A673 (cell line): ENCODE results near the gene PRM3.

Source experiments
- EZH2 ChIP-seq: fragments of 200-600 bp; sonication (generic); IDR thresholded peaks from 2 replicates; pipeline ENCODE4 v1.6.1; 2017; ENCODE audit warnings: borderline replicate concordance, low read depth, mild to moderate bottlenecking, mixed read lengths, antibody characterized with exemption, low read length; ENCODE audit not compliant: poor library complexity, severe bottlenecking
- TF ChIP-seq, protein P1 (sequence below): fragments of 300-800, 200-600 bp; sonication (generic); conservative IDR thresholded peaks from 2 replicates; pipeline ENCODE4 v1.5.1; 2017; ENCODE audit warnings: low read depth, mild to moderate bottlenecking, antibody characterized with exemption, low read length, moderate library complexity, mixed read lengths

GRCh38 chr16:11312718-11313492 is 39.5 kb upstream of the PRM3 start:
- TF ChIP-seq, protein P1, sequence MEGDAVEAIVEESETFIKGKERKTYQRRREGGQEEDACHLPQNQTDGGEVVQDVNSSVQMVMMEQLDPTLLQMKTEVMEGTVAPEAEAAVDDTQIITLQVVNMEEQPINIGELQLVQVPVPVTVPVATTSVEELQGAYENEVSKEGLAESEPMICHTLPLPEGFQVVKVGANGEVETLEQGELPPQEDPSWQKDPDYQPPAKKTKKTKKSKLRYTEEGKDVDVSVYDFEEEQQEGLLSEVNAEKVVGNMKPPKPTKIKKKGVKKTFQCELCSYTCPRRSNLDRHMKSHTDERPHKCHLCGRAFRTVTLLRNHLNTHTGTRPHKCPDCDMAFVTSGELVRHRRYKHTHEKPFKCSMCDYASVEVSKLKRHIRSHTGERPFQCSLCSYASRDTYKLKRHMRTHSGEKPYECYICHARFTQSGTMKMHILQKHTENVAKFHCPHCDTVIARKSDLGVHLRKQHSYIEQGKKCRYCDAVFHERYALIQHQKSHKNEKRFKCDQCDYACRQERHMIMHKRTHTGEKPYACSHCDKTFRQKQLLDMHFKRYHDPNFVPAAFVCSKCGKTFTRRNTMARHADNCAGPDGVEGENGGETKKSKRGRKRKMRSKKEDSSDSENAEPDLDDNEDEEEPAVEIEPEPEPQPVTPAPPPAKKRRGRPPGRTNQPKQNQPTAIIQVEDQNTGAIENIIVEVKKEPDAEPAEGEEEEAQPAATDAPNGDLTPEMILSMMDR: no peak
- no peak for TF ChIP-seq EZH2
